GM18861 (cell line): ENCODE measurements around the gene HSD17B2.
"Not testable (repeated sequence)": the region's sequence is repeated elsewhere in the genome, so short reads cannot be mapped to it uniquely, and the experiment has no call there.

ENCODE experiments used
- ATAC-seq: cut with Tn5 transposase; IDR thresholded peaks from one replicate; pipeline ENCODE4 v1.9.1; 2021; ENCODE audit not compliant: unreplicated experiment

HSD17B2 gene

GRCh38 chr16:82074019-82074558 lies 39.0 kb downstream of the HSD17B2 start:
- no peak for ATAC-seq

- no peak for ATAC-seq
Observed at GRCh38 chr16:82078125-82078524, 43.1 kb downstream of the HSD17B2 start.

GRCh38 chr16:82079892-82080291 lies 44.8 kb downstream of the HSD17B2 start:
- no peak for ATAC-seq

DNA sequence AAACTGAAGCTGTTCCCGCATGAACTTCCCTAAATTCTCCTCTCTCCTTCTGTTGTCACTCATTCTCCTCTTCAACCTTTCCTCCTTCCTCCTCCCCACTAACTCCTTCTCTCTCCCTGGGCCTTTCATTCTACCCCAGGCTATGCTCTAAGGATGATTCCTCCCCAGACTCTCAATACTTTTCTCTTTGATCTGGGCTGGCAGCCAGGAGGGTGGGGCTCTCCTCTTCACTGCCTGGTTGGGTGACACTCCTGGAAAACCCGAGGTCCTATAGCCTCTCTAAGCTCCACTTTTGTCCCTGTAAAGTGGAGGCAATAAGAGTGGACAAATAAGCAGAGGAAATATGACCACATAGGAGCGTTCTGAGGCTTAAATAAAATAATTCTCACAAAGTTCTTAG lies 46.2 kb downstream of the HSD17B2 start:
- no peak for ATAC-seq

DNA sequence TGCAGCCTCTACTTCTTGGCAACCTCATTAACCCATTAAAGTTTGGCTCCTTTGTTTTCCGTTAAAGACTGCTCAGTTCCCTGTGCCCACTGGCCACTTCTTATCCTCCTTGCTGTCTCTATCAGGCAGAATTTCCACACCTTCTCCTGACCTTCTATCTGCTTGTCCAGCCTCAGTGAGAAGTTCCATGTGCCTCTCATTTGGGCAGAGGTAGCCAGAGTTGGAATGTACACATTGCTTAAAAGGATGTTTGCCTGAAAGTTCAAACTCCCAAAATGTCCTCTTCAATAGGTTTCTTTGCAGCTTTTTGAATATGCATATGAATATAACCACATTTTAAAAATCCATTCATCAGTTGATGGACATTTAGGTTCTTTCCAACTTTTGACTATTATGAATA lies 47.0 kb downstream of the HSD17B2 start:
- no peak for ATAC-seq

DNA sequence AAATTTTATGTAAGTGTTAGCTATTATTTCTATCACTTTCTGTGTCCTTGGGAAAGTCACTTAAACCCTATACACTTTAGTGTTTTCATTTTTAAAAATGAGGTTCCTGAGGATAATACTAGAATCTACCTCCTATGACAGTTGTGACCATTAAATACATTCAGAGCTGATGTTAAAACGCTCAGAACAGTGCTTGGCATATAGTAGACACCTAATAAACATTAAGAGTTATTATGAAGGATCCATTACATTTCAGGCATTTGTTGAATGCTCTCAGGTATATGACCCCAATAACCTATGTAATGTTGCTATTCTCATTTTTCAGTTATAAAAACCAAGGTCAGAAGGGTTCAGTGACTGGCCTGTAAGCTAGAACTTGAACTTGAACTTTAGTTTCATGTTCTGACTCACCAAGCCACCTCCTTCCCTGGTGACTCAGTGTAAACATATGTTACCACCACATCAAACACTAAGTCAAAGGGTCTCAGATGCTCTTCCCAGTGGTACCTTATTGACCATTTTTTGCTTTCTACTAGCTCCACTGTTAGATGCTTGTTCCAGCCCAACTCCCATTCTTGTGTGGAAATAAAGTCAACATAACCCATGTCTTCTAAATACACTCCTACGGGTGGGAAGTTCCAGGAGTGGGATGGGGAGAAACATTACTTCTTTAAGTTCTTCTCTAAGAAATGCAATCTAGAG lies 47.6 kb downstream of the HSD17B2 start:
- ATAC-seq: peak; percentile 87

GRCh38 chr16:82083710-82084353 lies 48.8 kb downstream of the HSD17B2 start:
- no peak for ATAC-seq

- no peak for ATAC-seq
Observed at GRCh38 chr16:82085011-82085779, 50.1 kb downstream of the HSD17B2 start.

GRCh38 chr16:82088483-82088882 lies 53.4 kb downstream of the HSD17B2 start:
- ATAC-seq: no peak

GRCh38 chr16:82091241-82091640 lies 56.2 kb downstream of the HSD17B2 start:
- ATAC-seq: no peak

DNA sequence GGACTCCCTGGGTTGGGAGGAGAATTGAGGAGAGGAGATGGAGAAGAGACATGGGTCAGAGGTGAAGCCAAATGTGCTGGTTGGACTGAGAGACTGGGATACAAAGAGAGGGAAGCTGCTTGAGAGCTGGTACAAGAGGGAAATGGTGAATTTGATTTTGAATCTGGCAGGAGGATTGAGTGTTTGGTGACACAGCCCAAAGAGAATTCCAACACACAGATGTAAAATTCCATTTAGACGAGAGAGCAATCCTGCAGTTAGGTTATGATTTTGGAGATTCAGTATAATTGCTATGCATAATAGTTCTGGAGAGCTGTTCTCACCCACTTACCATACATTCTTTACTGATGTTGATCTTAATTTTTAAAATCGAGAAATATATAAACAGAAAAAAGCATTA lies 57.7 kb downstream of the HSD17B2 start:
- ATAC-seq: no peak

DNA sequence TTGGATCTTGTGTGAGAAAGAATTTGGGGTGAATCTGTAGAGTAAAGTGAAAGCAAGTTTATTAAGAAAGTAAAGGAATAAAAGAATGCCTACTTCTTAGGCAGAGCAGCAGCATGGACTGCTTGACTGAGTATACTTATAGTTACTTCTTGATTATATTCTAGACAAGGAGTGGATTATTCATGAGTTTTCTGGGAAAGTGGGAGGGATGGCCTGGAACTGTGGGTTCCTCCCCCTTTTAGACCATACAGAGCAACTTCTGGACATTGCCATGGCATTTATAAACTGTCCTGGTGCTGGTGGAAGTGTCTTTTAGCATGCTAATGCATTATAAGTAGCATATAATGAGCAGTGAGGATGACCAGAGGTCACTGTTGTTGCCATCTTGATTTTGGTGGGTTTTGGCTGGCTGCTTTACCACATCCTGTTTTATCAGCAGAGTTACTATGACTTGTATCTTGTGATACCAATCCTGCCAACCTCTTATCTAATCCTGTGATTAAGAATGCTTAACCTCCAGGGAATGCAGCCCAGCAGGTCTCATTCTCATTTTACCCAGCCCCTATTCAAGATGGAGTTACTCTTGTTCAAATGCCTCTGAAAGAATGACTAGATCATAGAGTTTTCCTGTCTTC lies 58.7 kb downstream of the HSD17B2 start:
- no peak for ATAC-seq

GRCh38 chr16:82094942-82095540 lies 60.0 kb downstream of the HSD17B2 start:
- no peak for ATAC-seq

DNA sequence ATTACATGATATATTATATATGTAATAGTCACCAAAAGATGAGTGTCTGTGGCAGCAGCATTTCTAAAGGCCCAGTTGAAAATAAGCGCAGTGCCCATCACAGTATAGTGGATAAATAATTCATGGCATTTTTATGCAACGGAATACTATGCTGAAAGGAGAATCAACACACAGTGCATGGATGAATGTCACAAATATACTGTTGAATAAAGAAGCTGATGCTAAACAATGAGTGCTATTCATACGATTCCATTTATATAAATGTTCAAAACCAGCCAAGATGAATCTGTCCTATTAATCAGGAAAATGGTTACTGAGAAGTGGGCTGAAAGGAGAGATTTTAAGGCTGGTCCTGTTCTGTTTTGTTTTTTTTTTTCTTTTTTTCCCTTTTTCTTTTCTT lies 61.6 kb downstream of the HSD17B2 start:
- ATAC-seq: no peak

DNA sequence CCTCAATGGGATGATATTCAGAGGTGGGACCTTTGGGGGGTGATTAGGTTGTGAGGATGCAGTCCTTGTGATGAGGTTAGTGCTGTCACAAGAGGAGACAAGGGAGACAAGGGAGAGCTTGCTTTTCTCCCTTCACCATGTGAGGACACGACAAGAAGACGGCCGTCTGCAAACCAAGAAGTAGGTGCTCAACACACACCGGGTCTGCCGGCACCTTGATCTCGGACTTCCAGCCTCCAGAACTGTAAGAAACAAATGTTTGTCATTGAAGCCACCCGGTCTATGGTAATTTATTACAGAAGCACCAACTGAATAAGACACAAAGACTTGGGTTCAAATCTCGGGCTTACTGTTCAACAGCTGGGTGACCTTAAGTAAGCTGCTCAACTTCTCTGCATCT lies 70.1 kb downstream of the HSD17B2 start:
- no peak for ATAC-seq

DNA sequence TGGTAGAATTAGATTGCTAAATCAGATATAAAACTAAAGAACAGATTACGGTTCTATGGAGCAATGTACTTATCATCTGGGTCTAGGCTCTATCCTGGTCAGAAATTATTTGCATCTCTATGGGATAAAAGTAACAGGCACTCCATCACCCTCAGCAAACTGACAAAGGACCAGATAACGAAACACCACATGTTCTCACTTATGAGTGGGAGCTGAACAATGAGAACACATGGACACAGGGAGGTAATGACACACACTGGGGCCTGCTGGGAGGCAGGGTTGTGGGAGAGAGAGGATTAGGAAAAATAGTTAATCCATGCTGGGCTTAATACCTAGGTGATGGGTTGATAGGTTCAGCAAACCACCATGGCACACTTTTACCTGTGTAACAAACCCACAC lies 73.0 kb downstream of the HSD17B2 start:
- no peak for ATAC-seq

DNA sequence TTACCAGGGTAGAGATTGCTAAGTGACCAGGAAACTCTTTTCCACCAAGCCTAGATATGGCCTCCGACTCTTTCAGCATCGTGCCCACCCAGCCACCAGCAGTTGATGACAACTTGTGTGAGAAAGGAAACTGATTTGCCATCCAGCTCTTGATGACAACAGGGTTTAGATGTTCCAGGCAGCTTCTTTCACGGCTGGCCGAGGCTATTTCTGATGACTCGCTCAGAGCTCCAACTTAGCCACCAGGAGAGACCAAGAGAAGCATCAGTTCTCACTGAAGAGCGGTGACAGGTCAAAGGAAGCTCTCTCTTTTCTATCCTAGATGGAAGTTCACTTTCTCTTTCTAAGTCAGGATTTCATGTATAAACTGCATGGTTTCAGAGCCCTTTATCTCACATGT lies 73.7 kb downstream of the HSD17B2 start:
- ATAC-seq: no peak

- ATAC-seq: not testable (repeated sequence)
Observed at GRCh38 chr16:82109266-82109665, 74.2 kb downstream of the HSD17B2 start.

- ATAC-seq: no peak
Observed at GRCh38 chr16:82111944-82112343, 76.9 kb downstream of the HSD17B2 start.

GRCh38 chr16:82113741-82114140 lies 78.7 kb downstream of the HSD17B2 start:
- ATAC-seq: no peak

DNA sequence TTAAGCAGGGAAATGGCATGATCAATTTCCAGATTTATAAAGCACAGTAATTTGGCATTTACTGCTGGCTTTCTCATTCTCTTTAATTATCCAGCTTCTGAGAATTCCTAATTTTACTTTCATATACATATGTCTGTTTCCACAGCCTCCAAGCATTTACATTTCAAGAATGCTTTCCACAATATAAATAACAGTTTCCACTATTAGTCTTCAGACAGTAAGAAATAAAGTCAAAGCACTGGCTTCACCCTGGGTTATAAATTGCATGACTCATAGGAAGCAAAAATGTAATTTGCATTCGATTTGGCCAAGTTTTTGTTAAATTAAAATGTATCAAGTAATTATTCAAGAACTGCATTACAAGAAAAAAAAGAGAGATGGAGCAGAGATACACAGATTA lies 81.5 kb downstream of the HSD17B2 start:
- no peak for ATAC-seq
